K562 (cell line): ENCODE results near the gene ZFAND6. TPM values are rescaled to one million over a fixed set of nuclear protein-coding genes. Genes with fewer than 3 reads are reported as not detected.

Experiments
- BCL6 ChIP-seq: fragments of 250-450 bp; sonication (Bioruptor Pico); IDR thresholded peaks from 2 replicates; pipeline ENCODE4 v1.4.0; 2020
- CSDE1 ChIP-seq, 2 experiments: fragments of 450-650 bp; IDR thresholded peaks; 2 replicates each; pipeline ENCODE4 v1.6.1; 2016; ENCODE audit warnings: mild to moderate bottlenecking in 1 of 2
- CTBP1 ChIP-seq: fragments of 450-650 bp; IDR thresholded peaks from 2 replicates; pipeline ENCODE4 v1.6.1; 2016; ENCODE audit warnings: borderline replicate concordance
- CXXC5 ChIP-seq: fragments of 250-450 bp; sonication (Bioruptor Pico); IDR thresholded peaks from 2 replicates; pipeline ENCODE4 v1.8.0; 2022; ENCODE audit warnings: inconsistent platforms, mild to moderate bottlenecking, moderate library complexity
- FIP1L1 ChIP-seq: fragments of 200-400 bp; formaldehyde crosslinking; IDR thresholded peaks from 2 replicates; pipeline ENCODE4 v1.6.1; 2018; ENCODE audit warnings: mild to moderate bottlenecking, low read depth, low read length; ENCODE audit not compliant: poor library complexity, severe bottlenecking
- FOSL1 ChIP-seq: fragments of 200-800 bp; sonication (Bioruptor generic); conservative IDR thresholded peaks from 2 replicates; pipeline ENCODE4 v1.6.1; 2016; ENCODE audit warnings: missing genetic modification characterization, missing compliant biosample characterization
- HNRNPK ChIP-seq: fragments of 200-400 bp; formaldehyde crosslinking; IDR thresholded peaks from one replicate; pipeline ENCODE4 v1.6.1; 2018; ENCODE audit warnings: mild to moderate bottlenecking, low read depth, low read length; ENCODE audit not compliant: poor library complexity, severe bottlenecking
- KHSRP ChIP-seq: fragments of 450-650 bp; IDR thresholded peaks from 2 replicates; pipeline ENCODE4 v1.6.1; 2017
- KLF10 ChIP-seq: fragments of 250-450 bp; sonication (Bioruptor Pico); IDR thresholded peaks from 2 replicates; pipeline ENCODE4 v1.6.1; 2021; ENCODE audit warnings: matching md5 sums
- MCM3 ChIP-seq: fragments of 450-650 bp; IDR thresholded peaks from 2 replicates; pipeline ENCODE4 v1.6.1; 2016
- MECOM ChIP-seq: fragments of 250-450 bp; sonication (Bioruptor Pico); IDR thresholded peaks from 2 replicates; pipeline ENCODE4 v1.8.0; 2022; ENCODE audit warnings: inconsistent platforms
- SAP30 ChIP-seq: fragments of 200-600 bp; sonication (generic); IDR thresholded peaks from 2 replicates; pipeline ENCODE4 v1.6.1; 2012; ENCODE audit warnings: borderline replicate concordance, low read depth, mild to moderate bottlenecking, moderate library complexity, low read length, control low read depth, inconsistent platforms; ENCODE audit not compliant: insufficient read depth, poor library complexity, severe bottlenecking
- SIX5 ChIP-seq, 2 experiments: IDR thresholded peaks; 2 replicates each; pipeline ENCODE4 v1.6.1; 2011; ENCODE audit warnings: low read length in 2 of 2, borderline replicate concordance in 1 of 2, low read depth in 1 of 2, mild to moderate bottlenecking in 1 of 2, moderate library complexity in 1 of 2; ENCODE audit not compliant: insufficient read depth in 1 of 2
- SMAD3 ChIP-seq: fragments of 450-650 bp; formaldehyde crosslinking; conservative IDR thresholded peaks from 2 replicates; pipeline ENCODE4 v1.4.0; 2020; ENCODE audit warnings: mild to moderate bottlenecking
- SMAD4 ChIP-seq: fragments of 250-450 bp; sonication (Bioruptor Pico); conservative IDR thresholded peaks from 2 replicates; pipeline ENCODE4 v1.8.0; 2021; ENCODE audit warnings: inconsistent platforms, mild to moderate bottlenecking, moderate library complexity
- SPI1 ChIP-seq: IDR thresholded peaks from 2 replicates; pipeline ENCODE4 v1.6.1; 2011; ENCODE audit warnings: low read depth, low read length, control low read depth, borderline replicate concordance
- ZNF445 ChIP-seq: fragments of 250-450 bp; sonication (Bioruptor Pico); IDR thresholded peaks from 2 replicates; pipeline ENCODE4 v1.4.0; 2020; ENCODE audit warnings: low read depth, mild to moderate bottlenecking, moderate library complexity
- ZNF507 ChIP-seq: conservative IDR thresholded peaks from 2 replicates; pipeline ENCODE4 v1.6.1; 2017; ENCODE audit warnings: missing genetic modification characterization, missing compliant biosample characterization
- ZNF57 ChIP-seq: fragments of 450-650 bp; formaldehyde crosslinking; IDR thresholded peaks from 2 replicates; pipeline ENCODE4 v1.4.0; 2020; ENCODE audit warnings: mild to moderate bottlenecking, moderate library complexity
- ZNF584 ChIP-seq: fragments of 200-800 bp; sonication (Bioruptor generic); IDR thresholded peaks from 2 replicates; pipeline ENCODE4 v1.6.1; 2016; ENCODE audit warnings: low read depth, mild to moderate bottlenecking, missing genetic modification characterization, missing compliant biosample characterization
- ZNF695 ChIP-seq: fragments of 450-650 bp; formaldehyde crosslinking; IDR thresholded peaks from 2 replicates; pipeline ENCODE4 v1.4.0; 2020; ENCODE audit warnings: mild to moderate bottlenecking, moderate library complexity
- polyA plus RNA-seq, 8 experiments: library from polyadenylated mRNA; depleted of rRNA in 4 of 8; stranded (reverse) in 5 of 8; unstranded in 3 of 8; fragments of >200 nt; fragmentation: Nextera tagmentation in 2 of 8; fragmentation: Illumina TruSeq in 1 of 8; extraction: Ambion mirVana in 2 of 8; extraction: Trizol in 1 of 8; gene quantifications; 2 replicates each; pipeline versions ENCODE4 v1.2.1 to v1.2.3, GENCODE V29; 2011 to 2014; ENCODE audit warnings: inconsistent platforms in 1 of 8, missing spikeins in 1 of 8
- total RNA-seq, 7 experiments: library from RNA; depleted of rRNA in 6 of 7; stranded (reverse); fragments of >200 nt in 6 of 7; fragmentation: Illumina TruSeq in 2 of 7; extraction: Trizol in 2 of 7; gene quantifications; 2 replicates each; pipeline versions ENCODE4 v1.2.1 to v1.2.3, GENCODE V29; 2011 to 2021; ENCODE audit warnings: low replicate concordance in 1 of 7
- TF ChIP-seq, protein P1 (sequence below): fragments of 450-650 bp; formaldehyde crosslinking; IDR thresholded peaks from 2 replicates; pipeline ENCODE4 v1.4.0; 2022; ENCODE audit warnings: mild to moderate bottlenecking, moderate library complexity
- TF ChIP-seq, protein P2 (sequence below): fragments of 450-650 bp; formaldehyde crosslinking; IDR thresholded peaks from 2 replicates; pipeline ENCODE4 v1.4.0; 2020; ENCODE audit warnings: mild to moderate bottlenecking, moderate library complexity
- TF ChIP-seq, protein P3 (sequence below): sonication (generic); formaldehyde crosslinking; IDR thresholded peaks from 2 replicates; pipeline ENCODE4 v1.4.0; 2020; ENCODE audit warnings: mild to moderate bottlenecking, missing genetic modification reagents

The ZFAND6 gene
- total and polyA plus RNA-seq, 9 of the 15 experiments (the other 6 are each of a cell fraction or from before 2014, with no cell fraction given), result 53.9 to 206 (median 88.9) TPM

DNA sequence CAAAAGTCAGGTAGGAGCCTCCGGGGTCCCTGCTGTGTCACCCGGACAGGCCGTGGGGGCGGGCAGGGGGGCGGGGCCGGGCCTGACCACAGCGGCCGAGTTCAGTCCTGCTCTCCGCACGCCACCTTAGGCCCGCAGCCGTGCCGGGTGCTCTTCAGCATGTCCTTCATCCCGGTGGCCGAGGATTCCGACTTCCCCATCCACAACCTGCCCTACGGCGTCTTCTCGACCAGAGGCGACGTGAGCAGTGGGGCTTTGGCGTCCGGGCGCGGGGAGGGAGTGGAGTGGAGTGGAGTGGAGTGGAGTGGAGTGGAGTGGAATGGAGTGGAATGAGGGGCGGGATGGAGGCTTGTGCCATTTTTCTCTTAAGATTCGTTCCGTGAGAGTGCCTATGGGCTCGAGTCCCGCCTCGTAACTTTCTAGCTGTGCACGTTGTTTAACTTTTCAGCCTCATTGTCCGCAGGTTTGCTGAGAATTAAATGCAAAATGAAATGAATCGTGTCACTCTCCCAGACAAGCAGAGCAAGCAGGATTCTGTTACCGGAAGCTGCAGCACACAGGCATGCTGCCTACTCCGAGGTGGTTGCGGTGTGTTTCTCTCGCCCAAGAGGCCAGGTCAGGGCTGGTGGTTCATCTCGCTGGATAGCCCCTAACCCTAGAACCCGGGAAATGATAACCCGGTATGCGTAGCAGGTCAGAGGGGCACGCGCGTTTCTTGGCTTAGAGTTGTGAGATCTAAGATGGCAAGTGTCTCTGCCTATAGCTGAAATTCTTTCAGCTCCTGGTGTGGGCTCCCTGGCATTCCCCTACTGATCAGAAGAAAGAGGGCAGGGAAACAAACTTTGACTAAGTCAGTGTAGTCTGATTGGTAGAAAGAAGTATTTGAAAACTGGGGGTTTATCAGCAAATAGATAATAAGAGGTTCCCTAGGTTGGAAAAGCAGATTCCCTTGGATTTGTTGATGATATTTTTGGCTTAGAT is 93.7 kb downstream of the ZFAND6 start, which contains the start of gene FAH (continued):
- TF ChIP-seq ZNF507 (tag), result no peak
- TF ChIP-seq FOSL1 (tag), result no peak
- TF ChIP-seq ZNF445, result no peak
- no peak for TF ChIP-seq KLF10
- no peak for TF ChIP-seq KHSRP
- TF ChIP-seq FIP1L1, result peak; percentile 48
- TF ChIP-seq ZNF584 (CRISPR knock-in tag), result no peak
- TF ChIP-seq SPI1, result 0 out of 2 replicates have a peak, but pooled peaks have one; percentile 21
- peak; percentile 81 for TF ChIP-seq CTBP1
- no peak for TF ChIP-seq SMAD3 (CRISPR knock-in tag)
- TF ChIP-seq, protein P1, sequence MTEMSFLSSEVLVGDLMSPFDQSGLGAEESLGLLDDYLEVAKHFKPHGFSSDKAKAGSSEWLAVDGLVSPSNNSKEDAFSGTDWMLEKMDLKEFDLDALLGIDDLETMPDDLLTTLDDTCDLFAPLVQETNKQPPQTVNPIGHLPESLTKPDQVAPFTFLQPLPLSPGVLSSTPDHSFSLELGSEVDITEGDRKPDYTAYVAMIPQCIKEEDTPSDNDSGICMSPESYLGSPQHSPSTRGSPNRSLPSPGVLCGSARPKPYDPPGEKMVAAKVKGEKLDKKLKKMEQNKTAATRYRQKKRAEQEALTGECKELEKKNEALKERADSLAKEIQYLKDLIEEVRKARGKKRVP (CRISPR knock-in tag), result no peak
- peak; percentile 15 for TF ChIP-seq SAP30
- TF ChIP-seq SIX5 (IDR thresholded peaks at IDR 0.05; ENCODE audit: borderline replicate concordance in 1 of 2, insufficient read depth in 1 of 2, low read depth in 1 of 2, low read length in 2 of 2), result no peak
- TF ChIP-seq CXXC5 (CRISPR knock-in tag), result peak; percentile 71
- TF ChIP-seq ZNF695 (CRISPR knock-in tag), result no peak
- TF ChIP-seq, protein P2, sequence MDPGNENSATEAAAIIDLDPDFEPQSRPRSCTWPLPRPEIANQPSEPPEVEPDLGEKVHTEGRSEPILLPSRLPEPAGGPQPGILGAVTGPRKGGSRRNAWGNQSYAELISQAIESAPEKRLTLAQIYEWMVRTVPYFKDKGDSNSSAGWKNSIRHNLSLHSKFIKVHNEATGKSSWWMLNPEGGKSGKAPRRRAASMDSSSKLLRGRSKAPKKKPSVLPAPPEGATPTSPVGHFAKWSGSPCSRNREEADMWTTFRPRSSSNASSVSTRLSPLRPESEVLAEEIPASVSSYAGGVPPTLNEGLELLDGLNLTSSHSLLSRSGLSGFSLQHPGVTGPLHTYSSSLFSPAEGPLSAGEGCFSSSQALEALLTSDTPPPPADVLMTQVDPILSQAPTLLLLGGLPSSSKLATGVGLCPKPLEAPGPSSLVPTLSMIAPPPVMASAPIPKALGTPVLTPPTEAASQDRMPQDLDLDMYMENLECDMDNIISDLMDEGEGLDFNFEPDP (CRISPR knock-in tag), result no peak
- TF ChIP-seq SMAD4, result 0 out of 2 replicates have a peak, but pooled peaks have one; percentile 25
- TF ChIP-seq, protein P3, sequence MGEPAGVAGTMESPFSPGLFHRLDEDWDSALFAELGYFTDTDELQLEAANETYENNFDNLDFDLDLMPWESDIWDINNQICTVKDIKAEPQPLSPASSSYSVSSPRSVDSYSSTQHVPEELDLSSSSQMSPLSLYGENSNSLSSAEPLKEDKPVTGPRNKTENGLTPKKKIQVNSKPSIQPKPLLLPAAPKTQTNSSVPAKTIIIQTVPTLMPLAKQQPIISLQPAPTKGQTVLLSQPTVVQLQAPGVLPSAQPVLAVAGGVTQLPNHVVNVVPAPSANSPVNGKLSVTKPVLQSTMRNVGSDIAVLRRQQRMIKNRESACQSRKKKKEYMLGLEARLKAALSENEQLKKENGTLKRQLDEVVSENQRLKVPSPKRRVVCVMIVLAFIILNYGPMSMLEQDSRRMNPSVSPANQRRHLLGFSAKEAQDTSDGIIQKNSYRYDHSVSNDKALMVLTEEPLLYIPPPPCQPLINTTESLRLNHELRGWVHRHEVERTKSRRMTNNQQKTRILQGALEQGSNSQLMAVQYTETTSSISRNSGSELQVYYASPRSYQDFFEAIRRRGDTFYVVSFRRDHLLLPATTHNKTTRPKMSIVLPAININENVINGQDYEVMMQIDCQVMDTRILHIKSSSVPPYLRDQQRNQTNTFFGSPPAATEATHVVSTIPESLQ (CRISPR knock-in tag), result no peak
- TF ChIP-seq MECOM (CRISPR knock-in tag), result 0 out of 2 replicates have a peak, but pooled peaks have one; percentile 49
- no peak for TF ChIP-seq ZNF57 (CRISPR knock-in tag)
- TF ChIP-seq CSDE1 (IDR thresholded peaks at IDR 0.05), result no peak
- TF ChIP-seq HNRNPK, result no peak
- TF ChIP-seq MCM3, result no peak
- TF ChIP-seq BCL6, result no peak
